Neural crest cell (in vitro differentiated cells): ENCODE measurements around the gene DNASE1. TPM values are rescaled to one million over a fixed set of nuclear protein-coding genes. Genes with fewer than 3 reads are reported as not detected.

Experiments used
- DNase-seq: peaks from one replicate; pipeline ENCODE4 v3.0.0; 2021; ENCODE audit warnings: low read depth, mixed read lengths, low spot score
- H3K27ac Mint-ChIP-seq: one replicate; pipeline ENCODE4 v1.8.0; 2021; ENCODE audit warnings: mild to moderate bottlenecking, mixed read lengths; ENCODE audit not compliant: unreplicated experiment
- H3K27me3 Mint-ChIP-seq: 2 replicates; pipeline ENCODE4 v1.8.0; 2021; ENCODE audit warnings: low read depth, mild to moderate bottlenecking, mixed read lengths
- H3K36me3 Mint-ChIP-seq: 2 replicates; pipeline ENCODE4 v1.8.0; 2021; ENCODE audit warnings: low read depth, mild to moderate bottlenecking, mixed read lengths
- H3K4me1 Mint-ChIP-seq: 2 replicates; pipeline ENCODE4 v1.8.0; 2021; ENCODE audit warnings: mixed read lengths
- H3K4me3 Mint-ChIP-seq: one replicate; pipeline ENCODE4 v1.8.0; 2021; ENCODE audit warnings: mild to moderate bottlenecking, mixed read lengths
- H3K9me3 Mint-ChIP-seq: 2 replicates; pipeline ENCODE4 v1.8.0; 2021; ENCODE audit warnings: mixed read lengths
- CTCF ChIP-seq: fragments of 200-600 bp; sonication (generic); conservative IDR thresholded peaks from 2 replicates; pipeline ENCODE4 v1.5.0; 2021; ENCODE audit warnings: antibody characterized with exemption, mild to moderate bottlenecking
- total RNA-seq: library from RNA; stranded (reverse); gene quantifications from 2 replicates; pipeline ENCODE4 v1.2.1, GENCODE V29; 2021

The DNASE1 gene
- total RNA-seq, 1 donor from 2014 or later = 23.6 TPM

- H3K36me3 Mint-ChIP-seq = peaks cover 7% of the 10 kb centered on the region
- peaks cover 4% of the 10 kb centered on the region for H3K9me3 Mint-ChIP-seq
- peaks cover 31% of the 10 kb centered on the region for H3K4me1 Mint-ChIP-seq
- DNase-seq = no peak
- no peak overlapping the region for H3K4me3 Mint-ChIP-seq
- H3K27ac Mint-ChIP-seq = peak overlapping the region; percentile 36
- TF ChIP-seq CTCF = no peak
- no peaks in the 10 kb centered on the region for H3K27me3 Mint-ChIP-seq
Observed at GRCh38 chr16:3640207-3640606, 14.3 kb upstream of the DNASE1 start.

GRCh38 chr16:3640632-3641501 lies 13.6 kb upstream of the DNASE1 start:
- DNase-seq = no peak
- Mint-ChIP-seq H3K4me3 (no peak overlapping the region), H3K9me3 (peaks cover 4% of the 10 kb centered on the region), H3K36me3 (peaks cover 7% of the 10 kb centered on the region), H3K27me3 (no peaks in the 10 kb centered on the region), H3K4me1 (peaks cover 35% of the 10 kb centered on the region), H3K27ac (no peak overlapping the region)
- TF ChIP-seq CTCF = no peak

GRCh38 chr16:3641801-3642396 lies 12.6 kb upstream of the DNASE1 start:
- peak overlapping the region; percentile 81 for H3K27ac Mint-ChIP-seq
- H3K4me3 Mint-ChIP-seq = no peak overlapping the region
- DNase-seq = no peak
- H3K9me3 Mint-ChIP-seq = peaks cover 4% of the 10 kb centered on the region
- no peaks in the 10 kb centered on the region for H3K27me3 Mint-ChIP-seq
- H3K36me3 Mint-ChIP-seq = peaks cover 9% of the 10 kb centered on the region
- no peak for TF ChIP-seq CTCF
- peaks cover 40% of the 10 kb centered on the region for H3K4me1 Mint-ChIP-seq

GRCh38 chr16:3642397-3643094 lies 11.9 kb upstream of the DNASE1 start:
- H3K4me3 Mint-ChIP-seq = no peak overlapping the region

More at GRCh38 chr16:3642397-3643094, 11.9 kb upstream of the DNASE1 start:
- peaks cover 33% of the 10 kb centered on the region for H3K4me1 Mint-ChIP-seq
- no peak for DNase-seq
- TF ChIP-seq CTCF = no peak
- no peaks in the 10 kb centered on the region for H3K27me3 Mint-ChIP-seq
- H3K27ac Mint-ChIP-seq = peak overlapping the region; percentile 81
- H3K36me3 Mint-ChIP-seq = peaks cover 9% of the 10 kb centered on the region
- peaks cover 4% of the 10 kb centered on the region for H3K9me3 Mint-ChIP-seq
